ENCODE measurements around the gene HLA-DOB.

The HLA-DOB gene

GRCh38 chr6:32832535-32832934 is 15.7 kb upstream of the HLA-DOB start:
- no peaks in the 10 kb centered on the region for H3F3A ChIP-seq (ENCODE audit: insufficient read depth, low read length)
- H3K9me3 ChIP-seq (replicated peaks; ENCODE audit: insufficient read depth, low read length) = no peaks in the 10 kb centered on the region
- H2AFZ ChIP-seq (ENCODE audit: low read length) = no peak overlapping the region
- H3K9me2 ChIP-seq (replicated peaks; ENCODE audit: insufficient read depth, low read length) = no peaks in the 10 kb centered on the region
- H3K4me2 ChIP-seq (ENCODE audit: low read depth, low read length) = no peak overlapping the region
- H3K9ac ChIP-seq (ENCODE audit: low read length) = no peak overlapping the region
- no peak overlapping the region for H3K27ac ChIP-seq (ENCODE audit: low read length)
- TF ChIP-seq EZH2phosphoT487 (IDR thresholded peaks at IDR 0.05; ENCODE audit: low read length) (no peak), EZH2 (optimal IDR thresholded peaks at IDR 0.05; ENCODE audit: low read depth, low read length) (no peak), CTCF (IDR thresholded peaks at IDR 0.05; ENCODE audit: low read length) (no peak)
- H4K20me1 ChIP-seq (ENCODE audit: insufficient read depth, low read length) = no peaks in the 10 kb centered on the region
- no peak for DNase-seq
- H3K4me3 ChIP-seq (ENCODE audit: low read length) = no peak overlapping the region
- H3K36me3 ChIP-seq (replicated peaks; ENCODE audit: insufficient read depth, low read length) = peaks cover 7% of the 10 kb centered on the region
- peaks cover 9% of the 10 kb centered on the region for H3K4me1 ChIP-seq (ENCODE audit: low read length)
- no peaks in the 10 kb centered on the region for H3K27me3 ChIP-seq (replicated peaks; ENCODE audit: insufficient read depth, low read length)
- H3K79me2 ChIP-seq (ENCODE audit: low read length) = peaks cover 14% of the 10 kb centered on the region

DNA sequence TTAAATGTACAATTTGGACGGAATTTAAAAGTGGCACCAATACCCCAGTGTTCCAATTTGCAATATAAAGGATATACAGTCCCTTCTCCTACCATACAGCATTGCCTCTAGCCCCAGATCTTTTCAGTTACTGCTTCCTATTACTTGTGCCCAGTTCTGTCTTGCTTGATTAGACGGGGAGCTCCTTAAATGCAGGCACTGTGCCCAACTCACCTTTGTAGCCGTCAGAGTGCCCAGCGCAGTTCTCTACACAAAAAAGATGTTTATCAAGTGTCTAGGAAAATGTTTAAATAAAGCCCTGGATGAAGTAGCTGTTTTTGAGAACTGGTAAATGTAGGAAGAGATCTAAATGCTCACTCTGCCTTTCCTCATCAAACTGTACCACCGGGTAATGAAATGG is 14.1 kb upstream of the HLA-DOB start:
- Histone ChIP-seq H3K27me3 (replicated peaks; ENCODE audit: insufficient read depth, low read length) (no peaks in the 10 kb centered on the region), H3K4me1 (ENCODE audit: low read length) (no peaks in the 10 kb centered on the region), H2AFZ (ENCODE audit: low read length) (no peak overlapping the region), H3K9me3 (replicated peaks; ENCODE audit: insufficient read depth, low read length) (no peaks in the 10 kb centered on the region), H3K27ac (ENCODE audit: low read length) (no peak overlapping the region), H3K4me2 (ENCODE audit: low read depth, low read length) (no peak overlapping the region), H3K4me3 (ENCODE audit: low read length) (no peak overlapping the region), H3K79me2 (ENCODE audit: low read length) (0 out of 2 replicates have a peak, but pooled peaks cover 4% of the 10 kb centered on the region), H3K36me3 (replicated peaks; ENCODE audit: insufficient read depth, low read length) (peaks cover 7% of the 10 kb centered on the region), H3K9me2 (replicated peaks; ENCODE audit: insufficient read depth, low read length) (no peaks in the 10 kb centered on the region), H4K20me1 (ENCODE audit: insufficient read depth, low read length) (no peaks in the 10 kb centered on the region), H3K9ac (ENCODE audit: low read length) (no peak overlapping the region), H3F3A (ENCODE audit: insufficient read depth, low read length) (no peaks in the 10 kb centered on the region)
- no peak for DNase-seq
- no peak for TF ChIP-seq EZH2phosphoT487 (IDR thresholded peaks at IDR 0.05; ENCODE audit: low read length)
- TF ChIP-seq CTCF (IDR thresholded peaks at IDR 0.05; ENCODE audit: low read length) = no peak
- no peak for TF ChIP-seq EZH2 (optimal IDR thresholded peaks at IDR 0.05; ENCODE audit: low read depth, low read length)

- Histone ChIP-seq H3K9ac (ENCODE audit: low read length) (no peak overlapping the region), H3K4me2 (ENCODE audit: low read depth, low read length) (no peak overlapping the region), H3K9me3 (replicated peaks; ENCODE audit: insufficient read depth, low read length) (no peaks in the 10 kb centered on the region), H4K20me1 (ENCODE audit: insufficient read depth, low read length) (no peaks in the 10 kb centered on the region), H3K27ac (ENCODE audit: low read length) (no peak overlapping the region), H3K27me3 (replicated peaks; ENCODE audit: insufficient read depth, low read length) (no peaks in the 10 kb centered on the region), H2AFZ (ENCODE audit: low read length) (no peak overlapping the region), H3F3A (ENCODE audit: insufficient read depth, low read length) (no peaks in the 10 kb centered on the region), H3K79me2 (ENCODE audit: low read length) (0 out of 2 replicates have a peak, but pooled peaks cover 4% of the 10 kb centered on the region), H3K36me3 (replicated peaks; ENCODE audit: insufficient read depth, low read length) (peaks cover 7% of the 10 kb centered on the region), H3K4me3 (ENCODE audit: low read length) (no peak overlapping the region), H3K4me1 (ENCODE audit: low read length) (no peaks in the 10 kb centered on the region), H3K9me2 (replicated peaks; ENCODE audit: insufficient read depth, low read length) (no peaks in the 10 kb centered on the region)
- TF ChIP-seq CTCF (IDR thresholded peaks at IDR 0.05; ENCODE audit: low read length) (no peak), EZH2phosphoT487 (IDR thresholded peaks at IDR 0.05; ENCODE audit: low read length) (no peak), EZH2 (optimal IDR thresholded peaks at IDR 0.05; ENCODE audit: low read depth, low read length) (no peak)
- no peak for DNase-seq
Observed at GRCh38 chr6:32830017-32830416, 13.2 kb upstream of the HLA-DOB start.

Data from MM.1S (cell line).